GM20431 (cell line): ENCODE measurements around the gene PSEN1.

Source experiments
- in situ Hi-C: fragments of 300-500 bp; cut with MseI, MboI; formaldehyde crosslinking; loops from one replicate; pipeline ENCODE4 v1.15.0; 2020; ENCODE audit warnings: low sequenced_read_pairs; ENCODE audit not compliant: unreplicated experiment

PSEN1 gene

GRCh38 chr14:73211251-73212040 is 75.1 kb downstream of the PSEN1 start:
- in situ Hi-C loops = no loop called here

GRCh38 chr14:73216030-73216429 is 79.7 kb downstream of the PSEN1 start:
- in situ Hi-C loops = no loop called here

GRCh38 chr14:73217411-73217810 is 81.1 kb downstream of the PSEN1 start:
- in situ Hi-C loops = no loop called here

- in situ Hi-C loops = no loop called here
Observed at GRCh38 chr14:73220061-73220460, 83.8 kb downstream of the PSEN1 start.

- in situ Hi-C loops = no loop called here
Observed at GRCh38 chr14:73220634-73221033, 84.3 kb downstream of the PSEN1 start.

- in situ Hi-C loops = no loop called here
Observed at GRCh38 chr14:73221945-73222344, 85.6 kb downstream of the PSEN1 start.

GRCh38 chr14:73223049-73223448 is 86.7 kb downstream of the PSEN1 start:
- in situ Hi-C loops = no loop called here

GRCh38 chr14:73225496-73225895 is 89.2 kb downstream of the PSEN1 start:
- in situ Hi-C loops = no loop called here

GRCh38 chr14:73227812-73228781 is 91.8 kb downstream of the PSEN1 start:
- in situ Hi-C loops = no loop called here

GRCh38 chr14:73230051-73230450 is 93.7 kb downstream of the PSEN1 start:
- in situ Hi-C loops = no loop called here

GRCh38 chr14:73231981-73232851 is 95.9 kb downstream of the PSEN1 start:
- in situ Hi-C loops = no loop called here

- in situ Hi-C loops = no loop called here
Observed at GRCh38 chr14:73232984-73233383, 96.7 kb downstream of the PSEN1 start.

GRCh38 chr14:73233564-73233963 is 97.3 kb downstream of the PSEN1 start:
- in situ Hi-C loops = no loop called here

GRCh38 chr14:73234029-73234428 is 97.7 kb downstream of the PSEN1 start:
- in situ Hi-C loops = no loop called here

GRCh38 chr14:73234586-73235394 is 98.5 kb downstream of the PSEN1 start:
- in situ Hi-C loops = no loop called here

GRCh38 chr14:73235531-73236155 is 99.3 kb downstream of the PSEN1 start:
- in situ Hi-C loops = no loop called here

GRCh38 chr14:73236157-73236556 is 99.8 kb downstream of the PSEN1 start:
- in situ Hi-C loops = no loop called here

GRCh38 chr14:73236752-73237218 is 100.5 kb downstream of the PSEN1 start:
- in situ Hi-C loops = no loop called here
